ENCODE data around the gene TAMM41.
"Not testable (repeated sequence)": the region's sequence is repeated elsewhere in the genome, so short reads cannot be mapped to it uniquely, and the experiment has no call there.

The TAMM41 gene, protein sequence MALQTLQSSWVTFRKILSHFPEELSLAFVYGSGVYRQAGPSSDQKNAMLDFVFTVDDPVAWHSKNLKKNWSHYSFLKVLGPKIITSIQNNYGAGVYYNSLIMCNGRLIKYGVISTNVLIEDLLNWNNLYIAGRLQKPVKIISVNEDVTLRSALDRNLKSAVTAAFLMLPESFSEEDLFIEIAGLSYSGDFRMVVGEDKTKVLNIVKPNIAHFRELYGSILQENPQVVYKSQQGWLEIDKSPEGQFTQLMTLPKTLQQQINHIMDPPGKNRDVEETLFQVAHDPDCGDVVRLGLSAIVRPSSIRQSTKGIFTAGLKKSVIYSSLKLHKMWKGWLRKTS

DNA sequence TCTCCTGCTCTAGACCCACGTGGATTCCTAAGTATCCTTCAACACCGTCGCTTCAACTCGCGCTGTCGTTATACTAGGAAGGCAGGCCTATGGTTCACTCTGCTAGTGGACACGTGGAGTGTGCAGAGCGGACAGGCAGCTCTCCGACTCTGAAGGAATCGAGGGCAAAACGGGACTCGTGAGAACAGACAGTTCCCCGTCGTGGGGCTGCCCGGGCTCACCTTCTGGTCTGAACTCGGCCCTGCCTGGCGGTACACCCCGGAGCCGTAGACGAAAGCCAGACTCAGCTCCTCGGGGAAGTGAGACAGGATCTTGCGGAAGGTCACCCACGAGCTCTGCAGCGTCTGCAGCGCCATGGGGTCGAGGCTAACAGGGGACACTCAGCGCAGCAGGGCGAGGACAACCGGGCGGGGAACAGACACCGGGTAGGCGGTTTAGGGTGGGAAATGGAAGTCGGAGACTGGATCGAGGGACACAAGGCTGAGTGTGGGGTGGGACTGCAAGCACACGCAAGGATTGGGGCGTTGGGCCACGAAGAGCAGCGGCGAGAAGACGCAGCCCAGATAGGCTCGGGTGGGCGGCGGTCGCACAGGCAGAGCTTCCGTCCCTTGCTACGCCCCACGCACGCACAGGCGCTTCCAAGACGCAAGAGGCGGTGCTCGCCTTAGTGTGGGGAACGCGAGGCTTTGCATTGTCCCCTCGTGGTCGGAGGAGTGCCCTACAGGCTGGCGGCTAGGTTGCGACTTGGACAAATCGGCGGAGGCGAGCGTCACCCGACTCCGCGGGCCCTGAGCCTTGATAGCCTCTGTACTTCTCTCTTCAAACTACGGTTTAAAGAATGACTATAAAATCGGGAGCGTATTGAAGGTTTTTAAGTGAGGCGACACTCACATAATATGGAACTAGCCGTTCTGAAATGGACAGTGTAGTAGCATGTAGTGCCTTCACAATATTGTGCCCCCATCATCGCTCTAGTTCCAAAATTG, at the start of gene TAMM41:
Gene TAMM41 (minus strand): TSS at position 605 of the 986 bp plus-strand sequence. CDS start 249 bp downstream, at position 356.
- peak; percentile 94 for DNase-seq (ENCODE audit: low spot score)

DNA sequence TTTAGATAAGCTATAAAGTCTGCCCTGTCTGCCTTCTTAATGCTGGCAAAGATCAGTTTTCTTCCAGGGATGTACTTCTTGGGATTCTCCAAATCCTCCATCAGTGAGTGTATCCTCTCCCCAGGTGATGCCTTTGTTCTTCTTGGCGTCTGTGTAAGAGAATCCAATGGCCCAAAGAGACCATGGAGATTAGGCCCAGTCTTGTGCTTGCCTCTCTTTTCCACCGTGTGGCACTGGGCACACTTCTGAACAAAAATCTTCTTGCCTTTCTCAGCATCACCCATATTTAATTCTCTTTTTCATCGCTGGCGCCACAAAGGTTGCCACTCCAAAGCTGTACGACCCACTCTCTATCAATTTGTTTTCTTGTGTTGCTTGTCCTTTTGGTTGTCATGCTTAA, 32.2 kb upstream of the TAMM41 start:
- DNase-seq (ENCODE audit: low spot score): no peak

DNA sequence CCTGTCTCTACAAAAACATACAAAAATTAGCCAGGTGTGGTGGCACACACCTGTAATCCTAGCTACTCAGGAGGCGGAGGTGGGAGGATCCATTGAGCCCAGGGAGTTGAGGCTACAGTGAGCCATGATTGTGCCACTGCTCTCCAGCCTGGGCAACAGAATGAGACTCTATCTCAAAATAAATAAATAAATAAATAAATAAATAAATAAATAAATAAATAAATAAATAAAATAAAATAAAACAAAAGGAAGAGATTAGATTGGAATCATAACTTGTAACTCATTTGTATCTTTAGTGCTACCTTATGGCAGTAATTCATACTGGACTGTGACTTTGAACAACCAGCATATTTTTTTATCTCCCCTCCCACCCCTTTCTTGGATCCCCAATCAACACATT, 28.0 kb upstream of the TAMM41 start:
- not testable (repeated sequence) for DNase-seq (ENCODE audit: low spot score)

DNA sequence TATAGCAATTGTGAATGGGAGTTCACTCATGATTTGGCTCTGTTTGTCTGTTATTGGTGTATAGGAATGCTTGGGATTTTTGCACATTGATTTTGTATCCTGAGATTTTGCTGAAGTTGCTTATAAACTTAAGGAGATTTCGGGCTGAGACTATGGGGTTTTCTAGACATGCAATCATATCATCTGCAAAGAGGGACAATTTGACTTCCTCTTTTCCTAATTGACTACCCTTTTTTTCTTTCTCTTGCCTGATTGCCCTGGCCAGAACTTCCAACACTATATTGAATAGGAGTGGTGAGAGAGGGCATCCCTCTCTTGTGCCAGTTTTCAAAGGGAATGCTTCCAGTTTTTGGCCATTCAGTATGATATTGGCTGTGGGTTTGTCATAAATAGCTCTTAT, 17.1 kb upstream of the TAMM41 start:
- DNase-seq (ENCODE audit: low spot score): not testable (repeated sequence)

DNA sequence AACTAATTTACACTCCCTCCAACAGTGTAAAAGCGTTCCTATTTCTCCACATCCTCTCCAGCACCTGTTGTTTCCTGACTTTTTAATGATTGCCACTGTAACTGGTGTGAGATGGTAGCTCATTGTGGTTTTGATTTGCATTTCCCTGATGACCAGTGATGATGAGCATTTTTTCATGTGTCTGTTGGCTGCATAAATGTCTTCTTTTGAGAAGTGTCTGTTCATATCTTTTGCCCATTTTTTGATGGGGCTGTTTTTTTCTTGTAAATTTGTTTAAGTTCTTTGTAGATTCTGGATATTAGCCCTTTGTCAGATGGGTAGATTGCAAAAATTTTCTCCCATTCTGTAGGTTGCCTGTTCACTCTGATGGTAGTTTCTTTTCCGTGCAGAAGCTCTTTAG, 15.9 kb upstream of the TAMM41 start:
- DNase-seq (ENCODE audit: low spot score): not testable (repeated sequence)

DNA sequence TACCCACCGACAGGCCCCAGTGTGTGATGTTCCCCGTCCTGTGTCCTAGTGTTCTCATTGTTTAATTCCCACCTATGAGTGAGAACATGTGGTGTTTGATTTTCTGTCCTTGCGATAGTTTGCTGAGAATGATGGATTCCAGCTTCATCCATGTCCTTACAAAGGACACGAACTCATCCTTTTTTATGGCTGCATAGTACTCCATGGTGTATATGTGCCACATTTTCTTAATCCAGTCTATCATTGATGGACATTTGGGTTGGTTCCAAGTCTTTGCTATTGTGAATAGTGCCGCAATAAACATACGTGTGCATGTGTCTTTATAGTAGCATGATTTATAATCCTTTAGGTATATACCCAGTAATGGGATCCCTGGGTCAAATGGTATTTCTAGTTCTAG, 15.5 kb upstream of the TAMM41 start:
- DNase-seq (ENCODE audit: low spot score): not testable (repeated sequence)

DNA sequence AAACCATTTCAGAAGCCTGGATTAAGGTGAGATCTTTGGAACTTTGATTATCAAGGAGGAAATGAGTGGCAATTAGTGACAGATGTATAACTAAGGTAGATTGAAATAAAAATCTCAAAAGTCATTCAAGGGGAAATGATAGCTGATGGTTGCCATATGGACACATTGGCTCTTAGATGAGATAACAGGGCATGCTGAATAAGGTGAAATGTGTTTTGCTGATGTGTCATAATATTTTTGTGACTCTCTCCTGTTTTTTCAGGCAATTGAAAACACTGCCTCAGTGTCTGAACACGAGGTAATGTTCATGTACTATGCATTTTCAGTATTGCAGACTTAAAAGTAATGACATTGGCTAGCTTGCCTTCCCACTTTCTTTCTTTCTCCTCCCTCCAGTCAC, 13.5 kb upstream of the TAMM41 start:
- not testable (repeated sequence) for DNase-seq (ENCODE audit: low spot score)

GRCh38 chr3:11853450-11853849, 6.8 kb upstream of the TAMM41 start:
- DNase-seq (ENCODE audit: low spot score): no peak

- no peak for DNase-seq (ENCODE audit: low spot score)
Observed at GRCh38 chr3:11850003-11850402, 3.3 kb upstream of the TAMM41 start.

GRCh38 chr3:11847607-11848006, 922 bp upstream of the TAMM41 start:
- DNase-seq (ENCODE audit: low spot score): peak; percentile 15

DNA sequence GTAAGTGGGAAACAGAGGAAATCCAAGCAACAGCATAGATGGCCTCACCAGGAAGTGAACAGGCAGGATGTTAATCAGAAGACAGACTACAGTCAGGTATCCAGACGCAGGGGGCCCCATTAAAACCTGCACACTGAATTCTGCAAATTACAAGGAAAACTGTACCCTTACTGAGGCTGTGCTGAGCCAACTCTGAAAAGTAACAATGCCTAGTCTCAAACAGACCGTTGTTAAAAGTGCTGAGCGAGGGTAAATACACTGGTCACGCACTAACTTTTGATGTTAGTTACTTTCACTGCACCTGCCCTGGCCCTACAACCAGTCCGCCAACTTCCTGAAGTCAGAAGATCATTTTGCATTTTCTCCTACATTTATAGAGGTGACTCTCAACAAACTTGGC, 1.0 kb downstream of the TAMM41 start:
- DNase-seq (ENCODE audit: low spot score): peak; percentile 33

DNA sequence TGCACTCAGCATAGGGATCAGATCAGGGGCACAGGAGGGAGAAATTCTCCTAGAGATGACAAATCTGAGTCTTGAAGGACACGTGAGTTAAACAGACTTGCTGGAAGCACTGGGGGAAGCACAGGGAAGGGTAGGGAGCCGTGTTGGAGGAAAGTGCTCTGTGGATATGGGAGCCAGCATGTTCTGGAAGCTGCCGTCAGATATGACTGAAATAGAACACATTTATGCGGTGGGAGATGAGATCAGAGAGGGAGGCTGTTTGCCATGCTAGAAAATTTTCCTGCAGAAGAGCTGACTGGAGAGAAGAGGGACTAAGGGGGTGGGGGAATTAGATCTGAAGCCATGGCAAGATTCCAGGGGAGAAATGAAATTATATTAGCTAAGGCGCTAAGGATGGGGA, 1.8 kb downstream of the TAMM41 start:
- DNase-seq (ENCODE audit: low spot score): no peak

GRCh38 chr3:11835028-11835639, 11.6 kb downstream of the TAMM41 start:
- DNase-seq (ENCODE audit: low spot score): peak; percentile 7

- no peak for DNase-seq (ENCODE audit: low spot score)
Observed at GRCh38 chr3:11832981-11833905, 13.4 kb downstream of the TAMM41 start.

DNA sequence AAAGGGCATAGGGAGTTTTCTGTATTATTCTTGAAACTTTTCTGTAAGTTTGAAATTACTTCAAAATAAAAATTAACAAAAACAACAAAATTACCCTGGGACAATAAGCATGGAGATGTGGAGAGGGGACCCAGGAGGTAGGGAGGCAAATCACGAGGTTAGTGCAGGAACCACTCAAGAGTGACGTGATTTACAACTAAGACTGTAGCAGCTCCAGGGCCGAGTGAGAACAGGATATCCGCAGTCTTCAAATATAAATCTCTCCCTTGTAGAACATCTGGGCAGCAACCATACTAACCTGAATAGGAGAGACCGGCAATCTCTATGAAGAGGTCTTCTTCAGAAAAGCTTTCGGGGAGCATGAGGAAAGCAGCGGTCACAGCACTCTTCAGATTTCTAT, 17.3 kb downstream of the TAMM41 start:
- DNase-seq (ENCODE audit: low spot score): no peak

- DNase-seq (ENCODE audit: low spot score): no peak
Observed at GRCh38 chr3:11826628-11827265, 19.9 kb downstream of the TAMM41 start.

- no peak for DNase-seq (ENCODE audit: low spot score)
Observed at GRCh38 chr3:11825301-11825700, 21.4 kb downstream of the TAMM41 start.

GRCh38 chr3:11820531-11821041, 26.1 kb downstream of the TAMM41 start:
- DNase-seq (ENCODE audit: low spot score): peak; percentile 77

DNA sequence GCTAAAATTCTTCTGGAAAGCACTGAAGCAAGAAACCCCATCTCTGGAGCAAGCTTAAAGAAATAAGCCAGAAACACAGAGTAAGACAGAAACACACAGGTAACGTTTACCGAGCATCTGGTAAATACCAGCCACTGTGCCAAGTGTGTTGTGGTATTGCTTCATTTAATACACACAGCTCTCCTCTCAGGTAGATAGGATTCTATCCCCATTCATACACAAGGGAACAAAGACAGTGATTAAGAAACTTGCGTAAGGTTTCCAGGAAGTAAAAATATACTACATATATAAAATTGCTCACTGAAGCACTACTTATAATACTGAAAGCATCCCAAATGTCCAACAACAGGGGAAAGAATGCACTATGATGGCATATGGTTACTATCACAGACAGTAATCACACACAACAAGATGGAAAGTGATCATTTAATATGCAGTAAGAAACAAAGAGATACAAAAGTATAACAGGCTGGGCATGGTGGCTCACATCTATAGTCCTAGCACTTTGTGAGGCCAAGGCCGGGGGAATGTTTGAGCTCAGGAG, 27.5 kb downstream of the TAMM41 start:
- DNase-seq (ENCODE audit: low spot score): no peak

GRCh38 chr3:11818033-11818432, 28.7 kb downstream of the TAMM41 start:
- DNase-seq (ENCODE audit: low spot score): no peak
